Head of caudate nucleus (tissue), 42 donors: ENCODE results near the gene CCNJ.
"Not testable (repeated sequence)": the region's sequence is repeated elsewhere in the genome, so short reads cannot be mapped to it uniquely, and the experiment has no call there.

Experiments
- DNase-seq, 42 donors: peaks; one replicate each; pipeline versions ENCODE4 v3.0.0 to v3.0.0-alpha.2; 2020 to 2021; ENCODE audit warnings: mixed read lengths in 7 of 42
- intact Hi-C: fragments of 100-400 bp; cut with DNase I; formaldehyde crosslinking; loops from one replicate; pipeline ENCODE4 v1.15.0; 2022

Gene CCNJ

GRCh38 chr10:96047004-96047649 lies 3.7 kb downstream of the CCNJ start:
- intact Hi-C loops: no loop called here

GRCh38 chr10:96047925-96048324 lies 4.5 kb downstream of the CCNJ start:
- intact Hi-C loops, DNase-seq: not testable (repeated sequence)

More at GRCh38 chr10:96047004-96047649, 3.7 kb downstream of the CCNJ start:
- DNase-seq: no peak

- no peak for DNase-seq
- intact Hi-C loops: no loop called here
Observed at GRCh38 chr10:96049340-96049739, 6.0 kb downstream of the CCNJ start.

- intact Hi-C loops: no loop called here
- DNase-seq: no peak
Observed at GRCh38 chr10:96053985-96054384, 10.6 kb downstream of the CCNJ start.

GRCh38 chr10:96056787-96057186 lies 13.4 kb downstream of the CCNJ start:
- intact Hi-C loops: no loop called here
- no peak for DNase-seq

- intact Hi-C loops: no loop called here
- DNase-seq: no peak
Observed at GRCh38 chr10:96061232-96061631, 17.8 kb downstream of the CCNJ start.

- DNase-seq: no peak
- intact Hi-C loops: no loop called here
Observed at GRCh38 chr10:96072674-96073073, 29.3 kb downstream of the CCNJ start.

GRCh38 chr10:96073722-96074121 lies 30.3 kb downstream of the CCNJ start:
- no peak for DNase-seq
- intact Hi-C loops: no loop called here

GRCh38 chr10:96074776-96075175 lies 31.4 kb downstream of the CCNJ start:
- intact Hi-C loops: no loop called here
- no peak for DNase-seq

- no peak for DNase-seq
Observed at GRCh38 chr10:96075977-96076376, 32.6 kb downstream of the CCNJ start.

GRCh38 chr10:96077156-96077555 lies 33.8 kb downstream of the CCNJ start:
- no peak for DNase-seq

More at GRCh38 chr10:96075977-96076376, 32.6 kb downstream of the CCNJ start:
- intact Hi-C loops: no loop called here

GRCh38 chr10:96082153-96082552 lies 38.8 kb downstream of the CCNJ start:
- intact Hi-C loops: no loop called here
- no peak for DNase-seq

More at GRCh38 chr10:96077156-96077555, 33.8 kb downstream of the CCNJ start:
- intact Hi-C loops: no loop called here

GRCh38 chr10:96082748-96083147 lies 39.4 kb downstream of the CCNJ start:
- no peak for DNase-seq
- intact Hi-C loops: no loop called here

GRCh38 chr10:96089116-96089515 lies 45.7 kb downstream of the CCNJ start:
- intact Hi-C loops: no loop called here
- DNase-seq: no peak

GRCh38 chr10:96089670-96090462 lies 46.5 kb downstream of the CCNJ start:
- intact Hi-C loops: loop anchor here (2.0 kb wide), 1 partner anchor 39 kb away; no protein-coding TSS in a partner anchor
- DNase-seq: peak; percentile 86 to 96 (median 92)

- intact Hi-C loops: loop anchor here (2.0 kb wide), 1 partner anchor 38 kb away; no protein-coding TSS in a partner anchor
- DNase-seq: peak in 7 of 42 donors; percentile 2 to 29 (median 9)
Observed at GRCh38 chr10:96090463-96090800, 47.0 kb downstream of the CCNJ start.

GRCh38 chr10:96092999-96093767 lies 49.8 kb downstream of the CCNJ start:
- intact Hi-C loops: no loop called here
- DNase-seq: no peak

- intact Hi-C loops: no loop called here
Observed at GRCh38 chr10:96093948-96094347, 50.6 kb downstream of the CCNJ start.

GRCh38 chr10:96096958-96097357 lies 53.6 kb downstream of the CCNJ start:
- intact Hi-C loops: no loop called here
- DNase-seq: no peak

More at GRCh38 chr10:96093948-96094347, 50.6 kb downstream of the CCNJ start:
- no peak for DNase-seq

GRCh38 chr10:96097865-96098264 lies 54.5 kb downstream of the CCNJ start:
- no peak for DNase-seq
- intact Hi-C loops: no loop called here
